GM10248 (cell line): ENCODE data around the gene SIPA1L3.
A peak's percentile ranks its signal among the peaks of the same experiment; 100 is the strongest.

Experiments
- CTCF ChIA-PET: fragments of 300-600 bp; sonication (Branson Sonifier 250); formaldehyde crosslinking; extraction: SDS; loops from one replicate; lab custom pipeline; 2021; ENCODE audit warnings: antibody characterized with exemption; lab: Yijun Ruan, JAX
- POLR2A ChIA-PET: fragments of 350-650 bp; sonication (Branson Sonifier 250); formaldehyde crosslinking; extraction: SDS; loops from one replicate; lab custom pipeline; 2020; ENCODE audit warnings: antibody characterized with exemption; lab: Yijun Ruan, JAX
- DNase-seq: peaks from one replicate; pipeline ENCODE4 v3.0.0; 2012; ENCODE audit errors: extremely low spot score
- CTCF ChIP-seq: IDR thresholded peaks from 2 replicates; pipeline ENCODE4 v1.5.1; 2012; ENCODE audit warnings: mild to moderate bottlenecking, low read depth; ENCODE audit errors: extremely low read depth, missing control alignments, control extremely low read depth

SIPA1L3 gene

GRCh38 chr19:38005224-38005614 is 98.2 kb downstream of the SIPA1L3 start:
- ChIA-PET POLR2A (interaction anchor here (0.6 to 1.4 kb wide), 2 partner anchors 29 to 1828 kb away, joined by 4 to 6 read pairs; no protein-coding TSS in a partner anchor), CTCF (interaction anchor here (0.7 to 2.9 kb wide), 8 partner anchors 8 to 90 kb away, joined by 3 to 13 read pairs (median 4); no protein-coding TSS in a partner anchor)
- TF ChIP-seq CTCF, result no peak
- DNase-seq, result no peak

GRCh38 chr19:38006361-38007045 is 99.5 kb downstream of the SIPA1L3 start:
- CTCF ChIA-PET, result interaction anchor here (1.0 to 1.5 kb wide), 2 partner anchors 14 to 75 kb away, joined by 3 read pairs; no protein-coding TSS in a partner anchor
- TF ChIP-seq CTCF, result no peak
- POLR2A ChIA-PET, result no interaction called here
- DNase-seq, result no peak

- TF ChIP-seq CTCF, result no peak
- ChIA-PET POLR2A (interaction anchor here (0.9 kb wide), 1 partner anchor 46 kb away, joined by 3 read pairs; no protein-coding TSS in a partner anchor), CTCF (no interaction called here)
- peak; percentile 58 for DNase-seq
Observed at GRCh38 chr19:38009650-38010242, 102.7 kb downstream of the SIPA1L3 start.

- TF ChIP-seq CTCF, result no peak
- POLR2A ChIA-PET, result interaction anchor here (0.7 kb wide), 1 partner anchor 29 kb away, joined by 3 read pairs; no protein-coding TSS in a partner anchor
- CTCF ChIA-PET, result interaction anchor here (0.9 to 1.2 kb wide), 2 partner anchors 48 to 108 kb away, joined by 3 read pairs; no protein-coding TSS in a partner anchor
- no peak for DNase-seq
Observed at GRCh38 chr19:38011426-38011825, 104.4 kb downstream of the SIPA1L3 start.

DNA sequence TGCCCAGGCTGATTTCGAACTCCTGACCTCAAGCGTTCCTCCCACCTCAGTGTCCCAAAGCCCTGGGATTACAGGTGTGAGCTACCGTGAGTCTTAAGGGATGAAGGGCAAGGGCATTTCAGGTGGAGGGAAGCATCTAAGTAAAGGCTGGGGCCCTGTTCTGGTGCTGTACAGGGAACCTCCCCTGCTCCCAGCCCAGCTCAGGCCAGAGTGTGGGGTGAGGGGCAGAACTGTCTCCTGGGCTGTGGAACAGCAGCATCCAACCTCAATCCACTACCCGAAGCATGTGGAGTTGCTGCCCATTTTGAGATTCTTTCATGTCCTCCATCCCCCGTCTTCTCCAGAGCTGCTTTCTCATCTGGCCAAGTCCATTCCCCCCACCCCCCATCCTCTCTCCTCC is 105.3 kb downstream of the SIPA1L3 start:
- no peak for DNase-seq
- CTCF ChIA-PET, result interaction anchor here (0.9 to 1.2 kb wide), 2 partner anchors 47 to 109 kb away, joined by 3 to 4 read pairs; no protein-coding TSS in a partner anchor
- TF ChIP-seq CTCF, result no peak
- POLR2A ChIA-PET, result no interaction called here

- CTCF ChIA-PET, result interaction anchor here (1.1 to 1.2 kb wide), 2 partner anchors 8 to 110 kb away, joined by 3 to 4 read pairs; no protein-coding TSS in a partner anchor
- no peak for TF ChIP-seq CTCF
- POLR2A ChIA-PET, result no interaction called here
- no peak for DNase-seq
Observed at GRCh38 chr19:38012944-38013343, 105.9 kb downstream of the SIPA1L3 start.
